NCI-H524 treated with DMSO at 0.1 percent for 48 hours (cell line): ENCODE results near the gene GOLGA6A.

Experiments
- DNase-seq: peaks from one replicate; lab custom pipeline; 2025; lab: John Stamatoyannopoulos, UW

Gene GOLGA6A

DNA sequence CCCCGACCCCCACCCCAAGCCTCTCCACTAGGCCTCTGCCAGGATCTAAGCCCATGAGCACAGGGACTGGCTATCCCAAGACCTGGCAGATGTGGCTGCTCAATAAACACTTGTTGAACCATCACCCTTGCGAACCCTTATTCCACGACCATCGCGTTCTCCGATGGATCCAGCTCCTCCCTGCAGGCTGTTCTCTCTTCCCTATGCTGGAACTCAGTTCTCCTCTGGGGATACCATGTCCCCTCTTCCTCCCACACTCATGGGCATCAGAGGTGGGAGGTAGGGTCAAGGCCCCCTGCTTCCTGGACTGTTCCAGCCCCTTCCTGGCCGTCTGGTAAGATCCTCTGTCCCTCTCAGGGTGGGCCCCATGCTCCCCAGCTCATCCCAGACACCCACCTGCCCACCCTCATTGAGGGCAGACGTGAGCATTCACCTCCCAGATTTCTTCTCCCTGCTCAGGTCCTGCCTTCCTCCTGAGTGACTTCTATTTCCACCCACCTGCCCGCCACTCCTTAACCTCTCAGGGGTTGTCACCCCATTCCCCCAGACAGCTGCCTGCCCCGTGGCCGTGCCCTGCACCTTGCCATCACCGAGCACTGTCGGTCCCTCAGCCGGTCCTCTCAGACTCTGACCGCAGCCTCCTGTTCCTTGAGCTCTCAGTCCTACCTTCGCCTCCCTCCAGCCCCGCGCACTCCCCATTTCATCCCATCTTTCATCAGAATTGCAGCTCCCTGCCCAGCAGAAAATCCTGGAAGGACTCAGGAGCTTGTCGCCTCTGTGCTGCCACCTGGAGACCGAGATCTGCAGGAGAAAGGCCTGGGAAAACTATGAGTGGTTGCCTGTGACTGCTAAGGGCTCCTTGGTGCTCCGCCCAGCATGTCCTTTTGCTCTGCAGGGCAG lies 45.8 kb downstream of the GOLGA6A start:
- no peak for DNase-seq

DNA sequence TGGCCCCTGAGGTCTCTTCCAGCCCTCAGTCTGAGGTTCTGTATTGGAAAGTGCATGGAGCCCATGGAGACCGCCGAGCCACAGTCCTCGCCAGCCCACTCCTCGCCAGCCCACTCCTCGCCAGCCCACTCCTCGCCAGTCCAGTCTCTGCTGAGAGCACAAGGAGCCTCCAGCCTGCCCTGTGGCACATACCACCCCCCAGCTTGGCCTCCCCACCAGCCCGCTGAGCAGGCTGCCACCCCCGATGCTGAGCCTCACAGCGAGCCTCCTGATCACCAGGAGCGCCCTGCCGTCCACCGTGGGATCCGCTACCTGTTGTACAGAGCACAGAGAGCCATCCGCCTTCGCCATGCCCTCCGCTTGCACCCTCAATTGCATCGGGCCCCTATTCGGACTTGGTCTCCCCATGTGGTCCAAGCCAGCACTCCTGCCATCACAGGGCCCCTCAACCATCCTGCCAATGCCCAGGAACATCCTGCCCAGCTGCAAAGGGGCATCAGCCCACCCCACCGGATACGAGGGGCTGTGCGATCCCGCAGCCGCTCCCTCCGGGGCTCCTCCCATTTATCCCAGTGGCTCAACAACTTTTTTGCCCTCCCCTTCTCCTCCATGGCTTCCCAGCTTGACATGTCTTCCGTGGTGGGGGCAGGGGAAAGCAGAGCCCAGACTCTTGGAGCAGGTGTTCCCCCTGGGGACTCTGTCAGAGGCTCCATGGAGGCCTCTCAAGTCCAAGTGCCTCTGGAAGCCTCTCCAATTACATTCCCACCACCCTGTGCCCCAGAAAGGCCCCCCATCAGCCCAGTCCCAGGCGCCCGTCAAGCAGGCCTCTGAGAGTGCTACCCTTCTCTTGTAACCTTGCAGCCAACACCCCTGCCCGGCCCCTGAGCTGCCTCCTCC lies 47.0 kb downstream of the GOLGA6A start:
- DNase-seq: no peak

DNA sequence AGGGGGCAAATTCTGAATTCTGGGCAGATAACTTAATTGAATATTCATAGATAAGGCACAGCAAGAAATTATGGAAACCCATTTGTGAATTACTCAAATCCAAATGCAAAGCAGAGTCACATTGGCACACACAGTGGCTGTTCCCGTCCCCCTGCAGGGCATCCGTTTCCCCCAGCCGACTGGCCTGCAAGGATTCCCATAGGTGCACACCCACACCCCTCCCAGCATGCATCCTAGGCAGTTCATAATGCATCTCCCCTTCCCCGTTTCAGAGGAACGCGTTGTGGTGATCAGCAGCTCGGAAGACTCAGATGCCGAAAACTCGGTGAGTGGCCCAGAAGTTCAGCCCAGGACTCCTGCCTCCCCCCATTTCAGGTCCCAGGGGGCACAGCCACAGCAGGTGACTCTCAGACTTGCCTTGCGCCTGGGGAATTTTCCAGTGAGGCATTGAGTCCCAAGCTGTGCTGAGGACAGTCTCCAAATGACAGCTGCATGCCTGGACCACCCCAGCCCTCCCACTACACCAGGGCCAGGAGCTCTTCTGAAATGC lies 48.1 kb downstream of the GOLGA6A start:
- no peak for DNase-seq

DNA sequence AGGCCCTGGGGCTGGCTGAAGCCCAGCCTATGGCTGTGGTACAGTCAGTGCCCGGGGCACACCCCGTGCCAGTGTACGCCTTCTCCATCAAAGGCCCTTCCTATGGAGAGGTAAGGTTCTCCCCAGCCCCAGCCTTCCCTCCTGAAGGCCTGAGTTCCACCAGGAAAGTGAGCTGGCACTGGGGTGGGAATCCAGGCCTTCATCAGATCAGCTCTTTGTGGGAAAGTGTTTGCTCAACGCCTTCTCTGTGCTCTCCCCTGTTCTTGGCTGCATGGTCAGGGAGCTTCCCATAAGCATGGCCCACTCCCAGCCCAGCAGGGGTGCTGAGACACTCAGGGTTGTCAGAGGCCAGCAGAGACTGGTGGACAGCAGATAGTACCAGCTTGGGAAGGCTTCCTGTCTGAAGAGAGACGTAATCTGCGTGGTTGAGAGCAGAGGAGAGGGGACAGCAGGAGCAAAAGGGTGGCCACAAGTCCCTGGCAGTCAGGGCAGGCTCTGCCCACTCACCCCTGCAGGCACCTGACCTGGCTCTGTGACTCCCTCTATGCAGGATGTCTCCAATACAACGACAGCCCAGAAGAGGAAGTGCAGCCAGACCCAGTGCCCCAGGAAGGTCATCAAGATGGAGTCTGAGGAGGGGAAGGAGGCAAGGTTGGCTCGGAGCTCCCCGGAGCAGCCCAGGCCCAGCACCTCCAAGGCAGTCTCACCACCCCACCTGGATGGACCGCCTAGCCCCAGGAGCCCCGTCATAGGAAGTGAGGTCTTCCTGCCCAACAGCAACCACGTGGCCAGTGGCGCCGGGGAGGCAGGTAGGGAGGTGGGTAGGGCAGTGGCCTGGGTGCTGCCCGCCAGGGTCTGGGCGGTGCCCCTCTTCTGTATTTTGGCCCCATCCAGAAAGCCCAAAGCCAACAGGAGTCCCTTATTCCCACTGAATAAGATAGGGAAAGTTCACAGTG lies 49.5 kb downstream of the GOLGA6A start:
- no peak for DNase-seq

DNA sequence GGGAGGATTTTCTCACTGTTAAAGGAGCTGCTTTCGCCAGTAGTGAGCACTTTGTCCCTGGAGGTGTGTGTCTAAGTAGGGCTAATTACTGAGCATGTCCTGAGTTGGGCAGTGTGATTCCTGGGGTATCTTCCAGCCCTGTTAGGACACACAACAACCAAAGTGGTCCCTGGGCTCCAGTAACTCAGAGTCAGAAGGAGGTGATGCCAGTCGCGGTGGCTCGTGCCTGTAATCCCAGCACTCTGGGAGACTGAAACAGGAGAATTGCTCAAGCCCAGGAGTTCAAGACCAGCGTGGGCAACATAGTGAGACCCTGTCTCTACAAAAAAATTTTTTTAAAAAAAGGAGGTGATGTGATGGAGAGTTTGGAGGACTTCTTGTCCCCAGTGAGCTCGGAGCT lies 50.3 kb downstream of the GOLGA6A start:
- DNase-seq: no peak

DNA sequence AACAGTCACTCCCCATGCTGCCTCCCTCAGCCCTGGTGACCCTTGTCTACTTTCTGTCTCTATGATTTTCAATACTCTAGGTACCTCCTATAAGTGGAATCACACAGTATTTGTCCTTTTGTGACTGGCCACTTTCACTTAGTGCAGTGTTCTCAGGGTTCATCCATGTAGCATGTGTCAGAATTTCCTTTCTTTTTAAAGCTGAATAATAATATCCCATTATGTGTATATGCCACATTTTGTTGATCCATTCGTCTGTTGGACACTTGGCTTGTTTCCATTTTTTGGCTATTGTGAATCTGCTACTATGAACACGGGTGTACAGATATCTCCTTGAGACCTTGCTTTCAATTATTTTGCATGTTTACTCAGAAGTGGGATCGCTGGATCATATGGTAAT lies 53.7 kb downstream of the GOLGA6A start:
- no peak for DNase-seq

DNA sequence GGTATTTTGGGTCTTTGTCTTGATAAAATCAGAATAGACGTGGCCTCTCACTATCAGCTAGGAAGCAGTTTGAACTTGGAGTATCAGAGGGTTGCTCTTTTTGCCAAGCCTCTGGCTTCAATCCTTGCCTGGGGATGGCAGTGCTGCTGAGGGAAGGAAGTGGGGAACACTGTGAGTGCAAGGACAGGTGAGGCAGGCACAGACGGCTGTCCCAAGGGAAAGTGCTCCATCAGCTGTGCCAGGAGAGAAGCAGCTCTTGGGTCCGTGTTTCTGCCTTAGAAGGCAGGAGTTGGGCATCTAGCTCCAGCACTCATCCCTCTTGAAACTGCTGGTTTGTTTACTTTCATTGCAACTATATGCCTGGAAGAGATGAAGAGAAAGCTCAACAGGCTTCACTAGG lies 54.7 kb downstream of the GOLGA6A start:
- no peak for DNase-seq

DNA sequence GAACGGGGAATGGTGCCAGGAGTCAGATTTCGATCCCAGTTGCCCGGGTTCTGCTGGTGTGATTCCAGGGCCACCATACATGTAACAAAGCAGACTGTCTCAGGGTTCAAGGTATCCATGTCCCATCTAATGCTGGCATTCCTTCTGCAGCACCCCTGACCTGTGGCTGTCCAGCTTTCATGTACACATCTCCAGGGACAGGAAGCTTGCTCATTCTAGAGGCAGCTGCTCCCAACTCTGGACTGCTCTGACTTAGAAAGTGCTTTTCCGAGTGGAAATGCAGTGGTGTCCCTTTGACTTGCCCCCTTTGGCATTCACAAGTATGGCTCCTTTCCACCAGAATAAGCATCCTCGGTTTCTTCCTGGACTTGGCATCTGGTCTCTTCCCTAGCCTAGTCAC lies 56.9 kb downstream of the GOLGA6A start:
- DNase-seq: no peak

DNA sequence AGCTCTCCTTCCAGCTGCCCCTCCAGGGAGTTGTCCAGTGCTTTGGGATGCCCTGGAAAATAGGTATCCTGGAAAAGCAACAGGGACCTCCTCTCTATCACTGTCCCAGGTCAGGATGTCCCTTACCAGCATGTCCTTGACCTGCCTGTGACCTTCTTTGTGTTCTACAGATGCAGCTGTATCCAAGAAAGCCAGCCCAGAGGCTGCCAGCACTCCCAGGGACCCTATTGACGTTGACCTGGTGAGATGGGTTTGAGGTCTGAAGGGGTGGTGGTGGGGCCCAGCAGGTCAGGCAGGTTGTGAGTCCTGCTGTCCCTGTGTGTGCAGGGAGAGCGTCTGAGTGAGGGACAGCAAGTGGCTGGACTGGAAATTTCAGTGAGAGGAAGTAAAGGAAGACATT lies 57.7 kb downstream of the GOLGA6A start:
- no peak for DNase-seq

DNA sequence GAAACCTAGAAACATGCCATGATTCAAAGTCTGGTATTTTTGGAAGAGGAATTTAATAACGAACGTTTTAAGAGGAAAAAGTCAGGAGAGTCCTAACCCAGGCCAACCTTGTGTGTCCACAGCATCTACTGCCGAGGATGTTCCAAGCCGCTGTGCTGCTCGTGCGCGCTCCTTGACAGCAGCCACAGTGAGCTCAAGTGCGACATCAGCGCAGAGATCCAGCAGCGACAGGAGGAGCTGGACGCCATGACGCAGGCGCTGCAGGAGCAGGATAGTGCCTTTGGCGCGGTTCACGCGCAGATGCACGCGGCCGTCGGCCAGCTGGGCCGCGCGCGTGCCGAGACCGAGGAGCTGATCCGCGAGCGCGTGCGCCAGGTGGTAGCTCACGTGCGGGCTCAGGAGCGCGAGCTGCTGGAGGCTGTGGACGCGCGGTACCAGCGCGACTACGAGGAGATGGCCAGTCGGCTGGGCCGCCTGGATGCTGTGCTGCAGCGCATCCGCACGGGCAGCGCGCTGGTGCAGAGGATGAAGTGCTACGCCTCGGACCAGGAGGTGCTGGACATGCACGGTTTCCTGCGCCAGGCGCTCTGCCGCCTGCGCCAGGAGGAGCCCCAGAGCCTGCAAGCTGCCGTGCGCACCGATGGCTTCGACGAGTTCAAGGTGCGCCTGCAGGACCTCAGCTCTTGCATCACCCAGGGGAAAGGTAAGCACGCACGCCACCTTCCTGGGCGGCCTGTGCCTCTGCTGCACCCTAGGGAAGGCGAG lies 59.5 kb downstream of the GOLGA6A start:
- no peak for DNase-seq
